ENCODE measurements around the gene PLBD1.

Gene PLBD1, protein sequence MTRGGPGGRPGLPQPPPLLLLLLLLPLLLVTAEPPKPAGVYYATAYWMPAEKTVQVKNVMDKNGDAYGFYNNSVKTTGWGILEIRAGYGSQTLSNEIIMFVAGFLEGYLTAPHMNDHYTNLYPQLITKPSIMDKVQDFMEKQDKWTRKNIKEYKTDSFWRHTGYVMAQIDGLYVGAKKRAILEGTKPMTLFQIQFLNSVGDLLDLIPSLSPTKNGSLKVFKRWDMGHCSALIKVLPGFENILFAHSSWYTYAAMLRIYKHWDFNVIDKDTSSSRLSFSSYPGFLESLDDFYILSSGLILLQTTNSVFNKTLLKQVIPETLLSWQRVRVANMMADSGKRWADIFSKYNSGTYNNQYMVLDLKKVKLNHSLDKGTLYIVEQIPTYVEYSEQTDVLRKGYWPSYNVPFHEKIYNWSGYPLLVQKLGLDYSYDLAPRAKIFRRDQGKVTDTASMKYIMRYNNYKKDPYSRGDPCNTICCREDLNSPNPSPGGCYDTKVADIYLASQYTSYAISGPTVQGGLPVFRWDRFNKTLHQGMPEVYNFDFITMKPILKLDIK

GRCh38 chr12:14567351-14568162 is at the start of gene PLBD1:
Gene PLBD1, minus strand, starts transcription at chr12:14567883. Its CDS starts 187 bp downstream, at chr12:14567696.
- DNase-seq (ENCODE audit: low read depth): peak; percentile 7

DNA sequence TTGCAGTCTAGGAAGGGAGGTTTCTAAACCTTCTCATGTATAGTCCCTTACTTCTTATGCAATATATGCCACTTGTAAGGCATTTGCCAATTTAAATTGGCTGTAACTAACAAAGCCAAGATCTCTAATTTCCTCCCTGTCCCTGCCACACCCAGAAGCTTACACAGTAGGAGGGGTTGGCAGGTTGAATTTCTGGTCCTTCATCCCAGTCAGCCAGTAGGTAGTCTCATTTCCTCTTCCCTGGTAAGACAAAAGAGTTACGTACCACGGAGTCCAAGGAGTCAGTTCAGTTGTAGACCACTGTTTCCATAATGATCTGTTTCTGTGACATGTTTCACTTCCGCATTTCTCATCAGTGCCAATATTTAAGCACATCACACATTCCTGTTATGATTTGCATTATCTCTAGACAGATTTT is 47.0 kb upstream of the PLBD1 start:
- no peak for DNase-seq (ENCODE audit: low read depth)

- DNase-seq (ENCODE audit: low read depth): no peak
These were observed 46.0 kb upstream of the PLBD1 start for GRCh38 chr12:14613718-14614117.

GRCh38 chr12:14612898-14613445 is 45.3 kb upstream of the PLBD1 start:
- no peak for DNase-seq (ENCODE audit: low read depth)

- no peak for DNase-seq (ENCODE audit: low read depth)
These were observed 44.6 kb upstream of the PLBD1 start for GRCh38 chr12:14612250-14612649.

GRCh38 chr12:14611640-14612203 is 44.0 kb upstream of the PLBD1 start:
- no peak for DNase-seq (ENCODE audit: low read depth)

- DNase-seq (ENCODE audit: low read depth): peak; percentile 29
These were observed 39.9 kb upstream of the PLBD1 start for GRCh38 chr12:14607568-14607967.

DNA sequence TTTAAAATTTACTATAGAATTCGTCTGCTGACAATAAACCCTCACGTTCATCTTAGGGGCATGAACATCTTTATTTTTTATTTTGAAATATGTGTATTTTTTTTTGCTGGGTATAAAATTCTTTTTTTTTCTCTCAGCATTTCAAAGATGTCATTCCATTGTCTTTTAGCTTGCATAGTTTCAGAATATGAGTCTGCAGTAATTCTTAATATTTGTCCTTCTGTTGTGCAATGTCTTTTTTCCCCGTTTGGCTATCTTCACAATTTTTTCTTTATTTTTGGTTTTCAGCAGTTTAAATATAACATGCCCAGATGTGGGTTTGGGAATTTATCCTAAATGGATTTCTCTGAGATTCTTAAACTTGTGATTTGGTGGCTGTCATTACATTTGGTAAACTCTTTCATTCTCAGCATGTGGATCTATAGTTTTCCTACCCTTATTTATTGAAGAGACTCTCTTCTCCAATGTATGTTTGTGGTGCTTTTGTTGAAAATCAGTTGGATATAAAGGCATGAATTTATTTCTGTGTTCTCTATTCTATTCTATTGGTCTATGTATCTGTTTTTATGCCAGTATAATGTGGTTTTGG is 37.8 kb upstream of the PLBD1 start:
- DNase-seq (ENCODE audit: low read depth): no peak

- no peak for DNase-seq (ENCODE audit: low read depth)
These were observed 34.2 kb upstream of the PLBD1 start for GRCh38 chr12:14601692-14602478.

DNA sequence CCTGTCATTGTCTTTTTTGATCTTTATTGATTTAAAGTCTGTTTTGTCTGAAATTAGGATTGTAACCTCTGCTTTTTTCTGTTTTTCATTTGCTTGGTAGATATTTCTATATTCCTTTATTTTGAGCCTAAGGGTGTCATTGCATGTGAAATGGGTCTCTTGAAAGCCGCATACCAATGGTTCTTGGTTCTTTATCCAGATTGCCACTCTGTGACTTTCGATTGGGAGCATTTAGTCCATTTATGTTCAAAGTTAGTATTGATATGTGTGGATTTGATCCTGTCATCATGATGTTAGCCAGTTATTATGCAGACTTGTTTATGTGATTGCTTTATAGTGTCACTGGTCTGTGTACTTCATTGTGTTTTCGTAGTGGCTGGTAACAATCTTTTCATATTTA is 29.8 kb upstream of the PLBD1 start:
- DNase-seq (ENCODE audit: low read depth): no peak

DNA sequence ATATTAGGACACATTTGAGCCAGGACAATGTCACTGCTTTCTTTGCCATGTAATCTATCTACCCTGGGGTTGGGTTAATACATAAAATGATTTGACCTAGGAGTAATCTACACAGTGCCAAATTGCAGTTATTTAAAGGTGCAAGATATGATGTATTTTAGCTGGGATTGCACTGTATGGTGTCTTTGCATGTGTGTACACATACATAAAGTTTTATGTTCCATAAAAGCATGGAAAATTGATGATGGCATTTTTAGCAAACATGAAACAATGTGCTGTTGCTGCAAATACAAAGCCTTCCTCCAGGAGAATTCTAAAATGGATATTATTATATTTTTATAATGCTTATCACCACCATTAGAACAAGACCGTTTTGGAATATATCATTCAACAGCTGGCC is 24.0 kb upstream of the PLBD1 start:
- DNase-seq (ENCODE audit: low read depth): no peak

DNA sequence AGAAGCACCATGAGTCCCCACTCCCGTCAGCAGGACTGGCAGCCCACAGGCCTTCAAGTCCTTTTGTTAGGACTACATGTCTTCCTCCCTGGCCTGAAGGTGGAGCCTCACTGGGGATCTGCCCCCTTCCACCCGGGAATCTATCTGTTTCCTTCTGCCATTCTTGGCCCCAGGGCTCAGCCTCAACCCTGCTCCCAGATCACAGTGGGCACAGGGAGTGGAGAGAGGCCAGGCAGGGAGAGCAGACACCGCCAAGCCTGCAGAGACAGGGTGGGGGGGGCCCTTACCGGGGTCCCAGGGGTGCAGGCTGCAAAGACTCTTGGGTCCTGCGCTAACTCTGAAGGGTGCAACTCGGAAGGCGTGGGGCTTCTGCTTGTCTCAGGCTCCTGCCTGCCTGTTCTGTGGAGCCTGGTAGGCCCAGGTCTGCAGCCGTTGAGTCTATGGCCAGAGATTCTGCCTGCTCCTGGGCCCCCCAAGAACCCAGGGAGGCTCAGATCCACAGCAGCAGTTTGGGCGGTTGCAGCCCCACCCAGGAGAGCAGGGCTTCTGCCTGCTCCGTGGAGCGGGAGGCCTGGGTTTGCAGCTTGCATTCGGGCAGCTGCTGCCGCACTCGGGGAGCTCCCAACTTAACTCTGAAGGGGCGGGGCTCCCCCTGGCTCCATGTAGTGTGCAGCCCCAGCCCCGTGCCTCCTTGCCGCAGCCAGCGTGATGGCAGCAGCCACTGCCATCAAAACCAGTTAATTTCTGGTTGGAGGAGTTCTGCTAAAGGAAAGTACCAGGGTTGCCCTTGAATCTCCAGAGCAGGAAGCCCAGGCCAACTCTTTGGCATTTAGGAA is 21.7 kb upstream of the PLBD1 start:
- no peak for DNase-seq (ENCODE audit: low read depth)

- no peak for DNase-seq (ENCODE audit: low read depth)
These were observed 20.9 kb upstream of the PLBD1 start for GRCh38 chr12:14588571-14588970.

- no peak for DNase-seq (ENCODE audit: low read depth)
These were observed 11.0 kb upstream of the PLBD1 start for GRCh38 chr12:14578646-14579045.

DNA sequence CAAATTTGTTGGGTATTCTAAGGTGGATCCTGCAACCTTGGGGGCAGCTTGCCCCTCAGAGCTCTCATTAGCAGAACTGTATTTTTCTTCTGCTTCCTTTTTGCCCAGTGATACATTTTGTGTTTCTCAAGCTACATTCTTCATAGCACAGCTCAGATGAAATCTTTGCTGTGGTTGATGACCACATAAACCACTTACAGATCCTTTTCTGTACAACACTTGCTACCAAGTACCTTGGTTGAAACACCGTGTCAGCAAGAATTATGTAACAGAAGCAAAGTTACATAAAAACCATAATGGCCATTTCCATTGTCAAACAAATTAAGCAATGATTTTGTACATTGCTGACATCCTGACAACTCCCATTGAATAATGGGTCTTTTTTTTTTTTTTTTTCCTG is 9.7 kb upstream of the PLBD1 start:
- DNase-seq (ENCODE audit: low read depth): peak; percentile 77

DNA sequence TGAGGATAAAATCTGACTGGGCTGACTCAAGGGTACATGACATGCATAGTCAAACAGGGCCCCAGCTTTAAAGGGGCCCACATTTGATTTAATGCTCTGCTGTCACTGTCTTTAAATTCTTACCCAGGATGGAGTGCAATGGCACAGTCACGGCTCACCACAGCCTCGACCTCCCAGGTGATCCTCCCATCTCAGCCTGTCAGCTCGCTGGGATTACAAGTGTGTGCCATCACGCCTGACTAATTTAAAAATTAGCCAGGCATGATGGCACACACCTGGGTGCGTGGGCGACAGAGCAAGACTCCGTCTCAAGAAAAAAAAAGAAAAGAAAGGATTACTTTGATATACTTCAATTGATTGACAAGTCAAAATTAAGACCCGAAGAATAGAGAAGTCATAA is 9.2 kb upstream of the PLBD1 start:
- DNase-seq (ENCODE audit: low read depth): no peak

DNA sequence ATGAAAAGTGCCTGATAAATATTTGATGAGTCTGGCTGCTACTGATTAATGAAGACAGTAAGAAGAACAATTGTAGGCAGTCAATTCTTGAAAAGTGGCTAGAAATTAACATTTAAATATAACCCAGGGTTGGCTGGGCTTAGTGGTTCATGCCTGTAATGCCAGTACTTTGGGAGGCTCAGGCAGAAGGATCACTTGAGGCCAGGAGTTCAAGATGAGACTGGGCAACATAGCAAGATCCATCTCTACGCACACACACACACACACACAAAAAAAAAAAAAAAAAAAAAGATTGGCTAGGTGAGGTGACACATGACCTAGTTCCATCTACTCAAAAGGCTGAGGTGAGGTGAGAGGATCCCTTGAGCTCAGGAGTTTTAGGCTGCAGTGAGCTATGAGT is 7.9 kb upstream of the PLBD1 start:
- DNase-seq (ENCODE audit: low read depth): no peak

GRCh38 chr12:14573118-14573517 is 5.4 kb upstream of the PLBD1 start:
- DNase-seq (ENCODE audit: low read depth): no peak

- DNase-seq (ENCODE audit: low read depth): no peak
These were observed 4.7 kb upstream of the PLBD1 start for GRCh38 chr12:14572401-14572800.

DNA sequence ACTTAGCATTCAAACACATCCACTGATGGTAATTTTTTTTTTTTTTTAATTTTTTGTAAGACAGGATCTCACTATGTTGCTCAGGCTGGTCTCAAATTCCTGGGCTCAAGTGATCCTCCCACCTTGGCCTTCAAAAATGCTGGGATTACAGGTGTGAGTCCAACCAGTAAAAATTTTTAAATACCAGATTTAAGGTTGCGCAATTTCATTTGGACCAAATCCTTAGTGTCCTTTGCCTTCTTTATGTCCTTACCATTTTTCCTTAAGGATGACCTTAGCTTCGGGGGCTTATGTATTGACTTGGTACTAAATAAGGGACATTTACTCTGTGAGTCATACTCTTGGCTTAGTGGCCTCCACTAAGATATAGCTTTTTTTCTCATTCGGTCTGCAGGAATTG is 4.1 kb upstream of the PLBD1 start:
- DNase-seq (ENCODE audit: low read depth): no peak

Data from amniotic epithelial cell (primary cell).